Measurements from ENCODE around the gene SMYD3. TPM values are rescaled to one million over a fixed set of nuclear protein-coding genes. Genes with fewer than 3 reads are reported as not detected.

Gene SMYD3
- total and polyA plus RNA-seq, 10 of the 15 experiments (the other 5 are each of a cell fraction or from before 2014, with no cell fraction given) = 18.3 to 54.0 (median 24.8) TPM

GRCh38 chr1:246537441-246537840 lies 30.4 kb upstream of the SMYD3 start:
- Histone ChIP-seq H3K4me3 (no peak overlapping the region), H3K27me3 (replicated peaks in 1 of 2; ENCODE audit: control insufficient read depth in 2 of 2, insufficient read depth in 2 of 2, low read length in 1 of 2) (no peaks in the 10 kb centered on the region; a peak in 1 of 4 replicates), H3K79me2 (ENCODE audit: control insufficient read depth, insufficient read depth, low read length) (no peaks in the 10 kb centered on the region), H4K20me1 (ENCODE audit: control insufficient read depth, insufficient read depth) (no peaks in the 10 kb centered on the region), H2AFZ (ENCODE audit: control insufficient read depth, low read depth, low read length) (no peak overlapping the region), H3K9me3 (replicated peaks; ENCODE audit: control insufficient read depth, insufficient read depth, low read length) (no peaks in the 10 kb centered on the region), H3K4me2 (ENCODE audit: control insufficient read depth, insufficient read depth) (no peak overlapping the region), H3K4me1 (ENCODE audit: control insufficient read depth, insufficient read depth, low read length) (no peaks in the 10 kb centered on the region), H3K27ac (ENCODE audit: control insufficient read depth, insufficient read depth) (no peak overlapping the region), H3K36me3 (ENCODE audit: control insufficient read depth in 2 of 2, insufficient read depth in 2 of 2, low read length in 1 of 2) (peaks cover 2 to 6% of the 10 kb centered on the region in 2 experiments; a peak in 3 of 4 replicates), H3K9ac (ENCODE audit: control insufficient read depth, insufficient read depth, low read length) (no peak overlapping the region)
- RAD21 ChIA-PET (ENCODE audit: unreplicated experiment) = no interaction called here
- no peak for DNase-seq (ENCODE audit: low read depth, low spot score)
- no TSS peak for BruUV-seq (replicated peaks)
- SMC1A ChIA-PET (ENCODE audit: uncharacterized antibody, unreplicated experiment) = interaction anchor here (0.6 kb wide), 1 partner anchor 50 kb away, joined by 3 read pairs; no protein-coding TSS in a partner anchor
- WGBS (ENCODE audit: insufficient coverage, insufficient replicate concordance, low lambda C conversion rate, missing lambda C conversion rate) = 75% methylated on average over 7 of the region's 7 CpGs
- FAIRE-seq = no peak
- POLR2A ChIA-PET = no interaction called here
- ATAC-seq = no peak
- intact Hi-C loops (cut with micrococcal nuclease; ENCODE audit: unreplicated experiment) (no loop called here), in situ Hi-C loops (cut with MboI) (no loop called here)
- CTCF ChIA-PET = no interaction called here
- TF ChIP-seq ZNF274 (IDR thresholded peaks at IDR 0.05; ENCODE audit: insufficient read depth, insufficient read length) (no peak), POU2F2 (IDR thresholded peaks at IDR 0.05; ENCODE audit: borderline replicate concordance, low read depth, low read length) (no peak), RELB (IDR thresholded peaks at IDR 0.05; ENCODE audit: low read depth) (no peak), USF1 (IDR thresholded peaks at IDR 0.05; ENCODE audit: borderline replicate concordance, extremely low read length, insufficient read depth, low read depth, low read length) (no peak), ZBTB33 (IDR thresholded peaks at IDR 0.05) (no peak), REST (IDR thresholded peaks at IDR 0.05; ENCODE audit: low read depth, low read length) (no peak), PRDM15 (CRISPR knock-in tag; IDR thresholded peaks at IDR 0.05) (no peak), STAT1 (conservative IDR thresholded peaks at IDR 0.05) (no peak), POLR2A (IDR thresholded peaks at IDR 0.05; ENCODE audit: low read depth, low read length) (no peak), NFXL1 (IDR thresholded peaks at IDR 0.05; ENCODE audit: borderline replicate concordance) (no peak), ZNF622 (IDR thresholded peaks at IDR 0.05) (no peak)
